ENCODE measurements around the gene PITPNB.

The PITPNB gene

DNA sequence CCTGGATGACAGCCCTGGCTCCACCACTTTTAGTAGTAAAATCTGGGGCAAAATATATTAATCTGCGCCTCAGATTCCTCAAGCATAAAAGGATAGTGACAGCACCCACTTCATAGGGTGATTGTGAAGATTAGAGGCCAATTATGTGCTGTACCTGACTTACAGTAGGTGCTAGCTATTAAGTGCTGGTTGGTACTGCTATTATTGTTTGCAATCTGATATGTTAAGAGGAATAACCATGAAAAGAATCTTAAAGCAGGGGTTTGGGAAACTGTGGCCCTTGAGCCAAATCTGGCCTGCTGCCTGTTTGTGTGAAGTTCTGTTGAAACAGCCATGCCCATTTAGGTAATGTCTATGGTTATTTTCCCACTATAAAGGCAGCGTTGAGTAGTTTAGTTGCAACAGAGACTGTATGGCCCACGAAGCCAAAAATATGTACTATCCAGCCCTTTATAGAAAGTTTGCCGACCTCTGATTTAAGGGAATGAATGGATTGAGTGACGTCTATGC is 72.8 kb downstream of the PITPNB start:
- Histone ChIP-seq H3K36me3 (ENCODE audit: insufficient read depth, low read length) (peaks cover 39% of the 10 kb centered on the region), H4K20me1 (ENCODE audit: insufficient read depth, low read length) (no peaks in the 10 kb centered on the region), H2AFZ (ENCODE audit: low read depth, low read length) (no peak overlapping the region), H3K9me3 (ENCODE audit: insufficient read depth, low read length, severe bottlenecking) (no peaks in the 10 kb centered on the region), H3K4me1 (ENCODE audit: insufficient read depth, low read length) (no peaks in the 10 kb centered on the region), H3K4me2 (ENCODE audit: insufficient read depth, low read length) (no peak overlapping the region), H3K79me2 (ENCODE audit: insufficient read depth, low read length) (no peaks in the 10 kb centered on the region), H3K4me3 (ENCODE audit: low read depth in 1 of 2, low read length in 2 of 2) (no peak overlapping the region), H3K9ac (ENCODE audit: low read depth, low read length) (no peak overlapping the region), H3K27ac (ENCODE audit: low read length) (no peak overlapping the region), H3K27me3 (ENCODE audit: insufficient read depth, low read length, poor library complexity) (no peaks in the 10 kb centered on the region)
- ATAC-seq (ENCODE audit: insufficient read depth, low read depth) = no peak
- no peak for DNase-seq
- TF ChIP-seq, protein P1, sequence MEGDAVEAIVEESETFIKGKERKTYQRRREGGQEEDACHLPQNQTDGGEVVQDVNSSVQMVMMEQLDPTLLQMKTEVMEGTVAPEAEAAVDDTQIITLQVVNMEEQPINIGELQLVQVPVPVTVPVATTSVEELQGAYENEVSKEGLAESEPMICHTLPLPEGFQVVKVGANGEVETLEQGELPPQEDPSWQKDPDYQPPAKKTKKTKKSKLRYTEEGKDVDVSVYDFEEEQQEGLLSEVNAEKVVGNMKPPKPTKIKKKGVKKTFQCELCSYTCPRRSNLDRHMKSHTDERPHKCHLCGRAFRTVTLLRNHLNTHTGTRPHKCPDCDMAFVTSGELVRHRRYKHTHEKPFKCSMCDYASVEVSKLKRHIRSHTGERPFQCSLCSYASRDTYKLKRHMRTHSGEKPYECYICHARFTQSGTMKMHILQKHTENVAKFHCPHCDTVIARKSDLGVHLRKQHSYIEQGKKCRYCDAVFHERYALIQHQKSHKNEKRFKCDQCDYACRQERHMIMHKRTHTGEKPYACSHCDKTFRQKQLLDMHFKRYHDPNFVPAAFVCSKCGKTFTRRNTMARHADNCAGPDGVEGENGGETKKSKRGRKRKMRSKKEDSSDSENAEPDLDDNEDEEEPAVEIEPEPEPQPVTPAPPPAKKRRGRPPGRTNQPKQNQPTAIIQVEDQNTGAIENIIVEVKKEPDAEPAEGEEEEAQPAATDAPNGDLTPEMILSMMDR (IDR thresholded peaks at IDR 0.05; ENCODE audit: borderline replicate concordance, extremely low read depth, low read length, poor library complexity, severe bottlenecking) = no peak
- TF ChIP-seq EZH2 (IDR thresholded peaks at IDR 0.05; ENCODE audit: borderline replicate concordance, low read depth, low read length, severe bottlenecking) = no peak

DNA sequence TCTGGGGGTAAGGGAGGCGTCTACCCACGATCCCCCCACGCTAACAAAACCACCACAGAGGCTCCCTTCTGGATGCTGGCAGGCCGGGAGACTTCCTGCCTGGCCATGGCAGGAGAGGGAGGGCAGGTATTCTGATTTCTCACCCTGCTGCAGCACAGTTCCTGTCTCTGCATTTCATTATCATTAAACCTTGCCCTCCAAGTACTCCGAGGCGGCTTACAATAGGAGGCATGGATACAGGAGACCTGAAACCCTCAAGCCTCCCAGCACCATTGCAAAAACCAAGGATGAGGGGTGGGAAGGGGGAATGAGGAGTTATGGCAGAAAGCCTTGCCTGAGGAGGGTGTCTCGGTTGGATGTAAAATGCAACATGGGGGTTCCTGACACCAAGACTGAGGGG is 73.4 kb downstream of the PITPNB start:
- Histone ChIP-seq H3K79me2 (ENCODE audit: insufficient read depth, low read length) (no peaks in the 10 kb centered on the region), H3K9ac (ENCODE audit: low read depth, low read length) (no peak overlapping the region), H3K36me3 (ENCODE audit: insufficient read depth, low read length) (peaks cover 32% of the 10 kb centered on the region), H2AFZ (ENCODE audit: low read depth, low read length) (no peak overlapping the region), H3K4me2 (ENCODE audit: insufficient read depth, low read length) (no peak overlapping the region), H3K4me3 (ENCODE audit: low read depth in 1 of 2, low read length in 2 of 2) (no peak overlapping the region), H3K27ac (ENCODE audit: low read length) (no peak overlapping the region), H3K4me1 (ENCODE audit: insufficient read depth, low read length) (no peaks in the 10 kb centered on the region), H3K9me3 (ENCODE audit: insufficient read depth, low read length, severe bottlenecking) (no peaks in the 10 kb centered on the region), H4K20me1 (ENCODE audit: insufficient read depth, low read length) (no peaks in the 10 kb centered on the region), H3K27me3 (ENCODE audit: insufficient read depth, low read length, poor library complexity) (no peaks in the 10 kb centered on the region)
- no peak for TF ChIP-seq EZH2 (IDR thresholded peaks at IDR 0.05; ENCODE audit: borderline replicate concordance, low read depth, low read length, severe bottlenecking)
- TF ChIP-seq, protein P1 (IDR thresholded peaks at IDR 0.05; ENCODE audit: borderline replicate concordance, extremely low read depth, low read length, poor library complexity, severe bottlenecking) = no peak
- DNase-seq (no peak), ATAC-seq (ENCODE audit: insufficient read depth, low read depth) (no peak)

DNA sequence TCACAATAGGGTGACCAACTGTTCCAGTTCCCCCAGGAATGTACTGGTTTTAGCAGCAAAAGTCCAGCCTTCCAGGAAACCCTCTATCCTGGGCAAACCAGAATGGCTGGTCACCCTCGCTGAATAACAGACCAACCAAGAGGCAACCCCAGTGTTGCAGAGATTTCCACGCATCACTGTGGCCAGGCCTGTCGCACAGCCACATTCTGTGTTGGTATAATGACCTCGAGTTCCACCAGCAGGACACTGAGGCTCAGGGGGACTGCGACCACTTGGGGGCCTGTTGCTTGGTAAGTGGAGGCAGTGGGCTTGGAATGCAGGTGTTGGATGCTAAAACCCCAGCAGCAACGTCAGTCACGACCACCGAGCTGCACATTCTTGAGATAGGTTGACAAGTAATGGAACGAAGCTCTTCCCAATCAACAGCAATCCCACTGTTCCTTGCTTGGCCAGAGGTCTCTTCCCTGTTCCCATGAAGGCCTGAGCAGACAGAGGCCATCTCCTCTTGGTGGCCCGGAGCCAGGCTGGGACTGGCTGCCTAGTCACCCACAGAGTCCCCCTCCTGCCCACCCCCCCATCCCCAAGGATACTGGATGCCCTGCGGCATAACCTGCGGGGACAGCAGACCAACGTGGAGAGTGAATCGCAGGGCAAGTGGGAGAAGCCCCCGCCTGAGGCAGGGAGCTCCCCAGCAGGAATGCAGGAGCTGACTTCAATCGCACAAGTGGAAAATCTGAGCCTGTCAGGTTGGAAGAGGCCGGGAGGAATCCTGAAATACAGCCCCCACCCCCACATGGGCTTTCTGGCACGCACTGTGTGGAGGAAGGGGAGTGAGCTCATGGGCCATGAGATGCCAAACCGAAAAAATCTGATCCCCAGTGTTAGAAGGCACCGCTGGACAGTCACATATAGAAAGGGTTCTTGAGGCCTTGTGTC is 74.1 kb downstream of the PITPNB start:
- no peak for ATAC-seq (ENCODE audit: insufficient read depth, low read depth)

More for the DNA sequence above, 74.1 kb downstream of the PITPNB start:
- Histone ChIP-seq H4K20me1 (ENCODE audit: insufficient read depth, low read length) (no peaks in the 10 kb centered on the region), H3K4me1 (ENCODE audit: insufficient read depth, low read length) (no peaks in the 10 kb centered on the region), H3K4me3 (ENCODE audit: low read depth in 1 of 2, low read length in 2 of 2) (no peak overlapping the region), H2AFZ (ENCODE audit: low read depth, low read length) (no peak overlapping the region), H3K36me3 (ENCODE audit: insufficient read depth, low read length) (peaks cover 25% of the 10 kb centered on the region), H3K9me3 (ENCODE audit: insufficient read depth, low read length, severe bottlenecking) (no peaks in the 10 kb centered on the region), H3K27me3 (ENCODE audit: insufficient read depth, low read length, poor library complexity) (no peaks in the 10 kb centered on the region), H3K9ac (ENCODE audit: low read depth, low read length) (no peak overlapping the region), H3K4me2 (ENCODE audit: insufficient read depth, low read length) (no peak overlapping the region), H3K27ac (ENCODE audit: low read length) (no peak overlapping the region), H3K79me2 (ENCODE audit: insufficient read depth, low read length) (no peaks in the 10 kb centered on the region)
- TF ChIP-seq, protein P1 (IDR thresholded peaks at IDR 0.05; ENCODE audit: borderline replicate concordance, extremely low read depth, low read length, poor library complexity, severe bottlenecking) = no peak
- no peak for TF ChIP-seq EZH2 (IDR thresholded peaks at IDR 0.05; ENCODE audit: borderline replicate concordance, low read depth, low read length, severe bottlenecking)
- DNase-seq = no peak

Measured in DND-41 (cell line).